PFSK-1 (cell line): ENCODE measurements around the gene STAT1.

Experiments
- FOXP2 ChIP-seq: optimal IDR thresholded peaks from 2 replicates; pipeline ENCODE3; 2011; ENCODE audit warnings: borderline replicate concordance, control low read depth, inconsistent platforms; ENCODE audit not compliant: insufficient read depth; ENCODE audit errors: extremely low read length, extremely low read depth
- POLR2AphosphoS5 ChIP-seq: IDR thresholded peaks from 2 replicates; pipeline ENCODE4 v1.6.1; 2012; ENCODE audit warnings: low read depth, mild to moderate bottlenecking, control low read depth, low read length, moderate library complexity
- SIN3A ChIP-seq: IDR thresholded peaks from 2 replicates; pipeline ENCODE4 v1.6.1; 2012; ENCODE audit warnings: mild to moderate bottlenecking, low read length, moderate library complexity, borderline replicate concordance; ENCODE audit not compliant: insufficient read depth
- TAF1 ChIP-seq: IDR thresholded peaks from 2 replicates; pipeline ENCODE4 v1.6.1; 2012; ENCODE audit warnings: low read length, control low read depth, borderline replicate concordance; ENCODE audit not compliant: insufficient read depth
- TF ChIP-seq, protein P1 (sequence below), 2 experiments: IDR thresholded peaks; 2 replicates each; pipeline versions ENCODE4 v1.6.1 to v1.8.0; 2011 to 2012; ENCODE audit warnings: low read depth in 2 of 2, low read length in 2 of 2, control low read depth in 1 of 2, inconsistent platforms in 1 of 2, mild to moderate bottlenecking in 1 of 2, moderate library complexity in 1 of 2; ENCODE audit not compliant: insufficient read depth in 1 of 2

Gene STAT1

DNA sequence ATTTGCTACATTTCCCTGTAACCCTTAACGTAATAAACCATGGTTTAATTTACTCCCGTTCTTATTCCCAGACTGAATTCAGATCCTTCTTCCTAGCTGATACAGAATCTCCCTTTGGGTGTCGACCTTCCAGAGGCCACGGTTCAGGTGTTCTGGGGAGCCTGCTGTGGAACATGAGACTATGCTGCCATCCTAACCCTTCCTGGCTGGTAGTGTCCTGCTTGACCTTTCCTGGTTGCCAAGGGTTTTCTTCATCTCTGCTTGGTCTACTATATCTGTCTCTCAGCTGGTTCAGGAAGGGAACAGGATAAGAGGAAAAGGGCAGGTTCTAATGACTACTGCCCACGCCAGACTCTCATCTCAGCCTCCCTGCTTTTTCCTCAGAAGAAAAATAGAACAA, 36.5 kb downstream of the STAT1 start:
- no peak for TF ChIP-seq SIN3A

DNA sequence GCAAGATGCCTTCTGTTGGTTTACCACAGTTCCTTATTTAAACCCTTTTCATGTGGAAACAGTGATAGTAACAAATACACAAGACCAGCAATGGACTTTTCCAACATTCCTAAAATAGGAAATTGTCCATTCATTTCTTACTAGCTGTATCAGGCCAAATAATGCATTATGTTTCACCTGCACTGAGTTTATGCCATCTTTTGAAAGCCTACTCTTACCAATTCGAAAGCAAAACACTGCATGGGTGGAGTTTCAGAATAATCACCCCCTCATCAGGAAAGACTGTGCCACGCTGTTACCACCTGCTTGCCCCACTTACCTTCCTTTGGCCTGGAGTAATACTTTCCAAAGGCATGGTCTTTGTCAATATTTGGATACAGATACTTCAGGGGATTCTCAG, 37.5 kb downstream of the STAT1 start:
- no peak for TF ChIP-seq POLR2AphosphoS5
- TF ChIP-seq FOXP2: no peak
- TF ChIP-seq, protein P1, sequence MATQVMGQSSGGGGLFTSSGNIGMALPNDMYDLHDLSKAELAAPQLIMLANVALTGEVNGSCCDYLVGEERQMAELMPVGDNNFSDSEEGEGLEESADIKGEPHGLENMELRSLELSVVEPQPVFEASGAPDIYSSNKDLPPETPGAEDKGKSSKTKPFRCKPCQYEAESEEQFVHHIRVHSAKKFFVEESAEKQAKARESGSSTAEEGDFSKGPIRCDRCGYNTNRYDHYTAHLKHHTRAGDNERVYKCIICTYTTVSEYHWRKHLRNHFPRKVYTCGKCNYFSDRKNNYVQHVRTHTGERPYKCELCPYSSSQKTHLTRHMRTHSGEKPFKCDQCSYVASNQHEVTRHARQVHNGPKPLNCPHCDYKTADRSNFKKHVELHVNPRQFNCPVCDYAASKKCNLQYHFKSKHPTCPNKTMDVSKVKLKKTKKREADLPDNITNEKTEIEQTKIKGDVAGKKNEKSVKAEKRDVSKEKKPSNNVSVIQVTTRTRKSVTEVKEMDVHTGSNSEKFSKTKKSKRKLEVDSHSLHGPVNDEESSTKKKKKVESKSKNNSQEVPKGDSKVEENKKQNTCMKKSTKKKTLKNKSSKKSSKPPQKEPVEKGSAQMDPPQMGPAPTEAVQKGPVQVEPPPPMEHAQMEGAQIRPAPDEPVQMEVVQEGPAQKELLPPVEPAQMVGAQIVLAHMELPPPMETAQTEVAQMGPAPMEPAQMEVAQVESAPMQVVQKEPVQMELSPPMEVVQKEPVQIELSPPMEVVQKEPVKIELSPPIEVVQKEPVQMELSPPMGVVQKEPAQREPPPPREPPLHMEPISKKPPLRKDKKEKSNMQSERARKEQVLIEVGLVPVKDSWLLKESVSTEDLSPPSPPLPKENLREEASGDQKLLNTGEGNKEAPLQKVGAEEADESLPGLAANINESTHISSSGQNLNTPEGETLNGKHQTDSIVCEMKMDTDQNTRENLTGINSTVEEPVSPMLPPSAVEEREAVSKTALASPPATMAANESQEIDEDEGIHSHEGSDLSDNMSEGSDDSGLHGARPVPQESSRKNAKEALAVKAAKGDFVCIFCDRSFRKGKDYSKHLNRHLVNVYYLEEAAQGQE (IDR thresholded peaks at IDR 0.05; ENCODE audit: insufficient read depth in 1 of 2, low read depth in 2 of 2, low read length in 2 of 2): no peak
- TF ChIP-seq TAF1: no peak
- no peak for TF ChIP-seq SIN3A

DNA sequence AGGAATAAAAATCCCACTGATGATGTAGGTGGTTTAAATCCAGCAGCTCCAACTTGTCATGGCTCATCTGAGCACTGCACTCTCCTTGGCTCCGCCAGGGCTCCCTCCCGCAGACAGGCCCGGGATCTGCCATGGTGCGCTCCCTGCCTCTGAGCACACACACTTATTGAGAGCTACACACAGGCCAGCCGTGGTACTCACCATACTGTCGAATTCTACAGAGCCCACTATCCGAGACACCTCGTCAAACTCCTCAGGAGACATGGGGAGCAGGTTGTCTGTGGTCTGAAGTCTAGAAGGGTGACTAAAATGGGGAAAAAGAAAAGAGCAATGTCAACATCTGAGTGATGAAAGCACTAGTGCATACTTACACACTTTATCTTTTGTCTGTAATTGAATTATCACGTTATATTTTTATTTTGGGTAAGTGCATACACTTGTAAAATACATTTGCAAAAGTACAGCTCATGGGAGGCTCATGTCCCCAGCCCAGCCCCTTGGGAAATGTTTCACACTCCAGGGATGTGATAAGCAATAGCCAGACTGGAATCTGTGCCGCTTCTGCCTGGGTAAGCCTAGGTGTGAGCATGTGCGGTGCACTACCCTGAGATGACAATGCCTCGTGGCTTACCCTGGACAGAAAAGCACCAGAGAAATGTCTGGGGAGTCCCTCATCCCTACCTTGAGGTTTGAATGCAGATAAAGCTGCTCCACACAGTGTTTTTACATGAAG, 39.2 kb downstream of the STAT1 start:
- TF ChIP-seq, protein P1 (IDR thresholded peaks at IDR 0.05; ENCODE audit: insufficient read depth in 1 of 2, low read depth in 2 of 2, low read length in 2 of 2): no peak
- TF ChIP-seq SIN3A: no peak
- TF ChIP-seq POLR2AphosphoS5: no peak
- TF ChIP-seq FOXP2: no peak
- TF ChIP-seq TAF1: no peak

DNA sequence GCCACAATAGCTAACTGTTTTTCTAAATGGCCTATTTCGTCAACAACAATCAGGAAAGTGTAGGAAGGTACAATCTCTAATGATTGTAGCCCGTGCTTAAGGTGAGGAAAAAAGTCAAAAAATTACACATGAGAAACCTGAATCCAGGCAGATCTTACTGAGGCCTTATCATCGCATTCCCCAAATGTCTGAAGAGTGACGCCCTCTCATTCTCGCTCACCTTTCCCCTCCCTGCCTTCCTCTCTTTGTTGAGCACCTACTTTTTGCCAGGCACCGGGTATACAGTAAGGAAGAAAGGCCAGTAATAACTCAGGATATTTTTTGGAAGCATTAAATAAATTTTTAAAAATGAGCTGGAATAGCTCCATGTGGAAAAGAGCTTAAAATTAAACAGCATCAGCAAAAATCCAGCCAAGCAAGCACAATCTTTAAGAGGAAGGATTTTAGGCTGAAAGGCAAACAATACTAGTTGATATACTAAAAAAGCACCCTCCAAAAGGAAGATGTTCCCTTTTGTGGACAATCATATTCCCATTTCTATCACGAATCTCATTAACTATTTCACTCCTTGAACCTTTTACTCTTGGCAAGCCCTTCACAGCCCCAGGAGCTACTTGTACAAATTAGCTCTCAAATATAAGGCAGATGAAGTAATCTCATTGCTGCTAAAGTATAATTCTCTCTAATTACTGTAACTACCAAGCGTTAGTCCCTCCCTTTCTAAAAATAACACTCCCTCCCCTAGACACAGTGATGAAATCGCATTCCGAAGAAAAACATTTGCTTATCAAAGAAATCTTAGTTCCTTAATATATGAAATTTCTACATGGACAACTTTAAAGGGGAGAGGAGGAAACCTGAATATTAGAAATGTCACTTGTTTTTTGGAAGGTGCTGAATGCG, 40.0 kb downstream of the STAT1 start:
- TF ChIP-seq POLR2AphosphoS5 (no peak), SIN3A (no peak)
- TF ChIP-seq, protein P1 (IDR thresholded peaks at IDR 0.05; ENCODE audit: insufficient read depth in 1 of 2, low read depth in 2 of 2, low read length in 2 of 2): no peak

DNA sequence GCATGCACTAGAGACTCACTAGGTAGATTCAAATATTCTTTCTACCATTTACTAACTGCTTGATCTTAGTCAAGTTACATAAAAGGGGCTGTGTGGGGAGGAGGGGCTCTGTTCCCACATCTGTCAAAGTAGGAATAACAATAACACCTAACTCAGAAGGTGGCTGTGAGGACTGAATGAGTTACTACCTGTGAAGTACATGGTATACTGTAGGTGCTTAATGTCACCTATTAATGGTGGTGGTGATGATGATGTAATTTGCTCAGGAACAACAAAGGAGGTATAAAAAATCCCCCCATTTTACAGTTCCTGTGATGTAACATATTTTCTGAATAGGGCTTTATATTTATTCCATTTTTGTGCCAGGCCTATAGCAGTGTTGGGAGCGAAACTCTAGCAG, 40.7 kb downstream of the STAT1 start:
- TF ChIP-seq POLR2AphosphoS5 (no peak), TAF1 (no peak), SIN3A (no peak), FOXP2 (no peak)
- TF ChIP-seq, protein P1 (IDR thresholded peaks at IDR 0.05; ENCODE audit: insufficient read depth in 1 of 2, low read depth in 2 of 2, low read length in 2 of 2): no peak
